ENCODE measurements around the gene GSTA3.
"Not testable (repeated sequence)": the region's sequence is repeated elsewhere in the genome, so short reads cannot be mapped to it uniquely, and the experiment has no call there.

Gene GSTA3

DNA sequence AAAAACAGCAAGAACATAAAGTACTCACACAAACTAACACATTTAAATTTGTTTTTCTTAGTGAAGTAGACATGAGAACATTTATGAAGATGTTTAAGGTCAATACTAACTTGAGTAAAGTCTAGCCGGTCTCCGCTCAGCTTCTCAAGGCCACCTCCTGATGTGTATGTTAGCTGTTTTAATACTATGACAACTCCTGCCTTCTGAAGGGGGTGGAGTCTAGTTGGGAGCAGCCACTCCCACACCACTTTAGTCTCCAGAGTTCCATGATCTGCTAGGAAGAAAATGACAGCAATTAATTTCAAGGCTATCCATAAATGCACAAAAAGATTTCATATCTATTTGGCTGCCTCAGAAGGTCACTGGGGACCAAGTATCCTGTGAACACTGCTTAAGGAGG, at the start of gene GSTA3:
GSTA3 (minus strand) TSS at position 168 of the 400 bp plus-strand sequence. CDS start 3,864 bp downstream, outside the sequence.
- no peak for DNase-seq

DNA sequence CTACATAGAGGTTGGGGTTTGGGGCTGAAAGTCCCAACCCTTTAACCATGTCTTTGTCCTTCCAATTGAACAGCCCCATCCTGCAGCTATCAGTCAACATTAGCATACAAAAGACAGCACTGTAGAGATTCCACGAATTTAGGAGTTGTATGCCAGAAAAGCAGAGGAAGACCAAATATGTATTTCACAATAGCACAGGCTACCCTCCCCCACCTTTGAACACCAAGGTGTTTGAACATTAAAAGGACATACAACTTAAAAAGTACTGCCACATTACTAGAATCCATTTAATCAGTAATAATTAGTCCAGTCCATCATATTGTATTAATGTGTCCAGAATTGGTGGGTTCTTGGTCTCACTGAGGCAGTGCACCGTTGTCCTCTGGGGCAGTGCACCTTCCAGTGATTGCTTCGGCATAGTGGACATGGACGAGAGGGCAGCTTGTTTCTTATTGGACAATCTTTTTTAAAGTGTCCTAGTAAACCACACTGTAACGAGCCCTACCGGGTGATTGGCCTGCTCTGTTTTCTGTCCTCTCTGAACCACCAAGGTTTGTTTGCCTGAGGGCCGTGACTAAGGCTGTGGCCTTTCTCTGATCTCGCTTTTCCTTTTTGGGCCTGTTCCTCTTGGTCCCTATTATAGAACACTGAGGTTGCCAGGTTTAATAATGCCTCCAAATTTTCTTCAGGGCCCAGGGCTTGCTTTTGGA, 49.2 kb upstream of the GSTA3 start:
- no peak for DNase-seq

DNA sequence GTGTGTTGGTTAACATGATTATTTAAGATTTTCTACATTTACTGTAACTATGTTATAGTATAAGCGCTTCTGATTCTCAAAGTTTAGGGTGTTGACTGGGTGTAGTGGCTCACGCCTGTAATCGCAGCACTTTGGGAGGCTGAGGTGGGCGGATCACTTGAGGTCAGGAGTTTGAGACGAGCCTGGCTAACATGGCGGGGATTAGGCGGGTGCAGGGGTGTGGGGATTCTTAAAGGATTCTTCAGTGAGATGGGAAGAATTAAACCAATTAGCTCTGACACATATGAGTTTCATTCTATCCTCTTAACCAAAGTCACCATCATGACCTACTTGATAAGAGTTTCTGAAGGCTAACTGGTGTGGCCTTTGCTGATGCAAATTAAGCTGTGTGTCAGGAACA, 46.4 kb upstream of the GSTA3 start:
- no peak for DNase-seq

DNA sequence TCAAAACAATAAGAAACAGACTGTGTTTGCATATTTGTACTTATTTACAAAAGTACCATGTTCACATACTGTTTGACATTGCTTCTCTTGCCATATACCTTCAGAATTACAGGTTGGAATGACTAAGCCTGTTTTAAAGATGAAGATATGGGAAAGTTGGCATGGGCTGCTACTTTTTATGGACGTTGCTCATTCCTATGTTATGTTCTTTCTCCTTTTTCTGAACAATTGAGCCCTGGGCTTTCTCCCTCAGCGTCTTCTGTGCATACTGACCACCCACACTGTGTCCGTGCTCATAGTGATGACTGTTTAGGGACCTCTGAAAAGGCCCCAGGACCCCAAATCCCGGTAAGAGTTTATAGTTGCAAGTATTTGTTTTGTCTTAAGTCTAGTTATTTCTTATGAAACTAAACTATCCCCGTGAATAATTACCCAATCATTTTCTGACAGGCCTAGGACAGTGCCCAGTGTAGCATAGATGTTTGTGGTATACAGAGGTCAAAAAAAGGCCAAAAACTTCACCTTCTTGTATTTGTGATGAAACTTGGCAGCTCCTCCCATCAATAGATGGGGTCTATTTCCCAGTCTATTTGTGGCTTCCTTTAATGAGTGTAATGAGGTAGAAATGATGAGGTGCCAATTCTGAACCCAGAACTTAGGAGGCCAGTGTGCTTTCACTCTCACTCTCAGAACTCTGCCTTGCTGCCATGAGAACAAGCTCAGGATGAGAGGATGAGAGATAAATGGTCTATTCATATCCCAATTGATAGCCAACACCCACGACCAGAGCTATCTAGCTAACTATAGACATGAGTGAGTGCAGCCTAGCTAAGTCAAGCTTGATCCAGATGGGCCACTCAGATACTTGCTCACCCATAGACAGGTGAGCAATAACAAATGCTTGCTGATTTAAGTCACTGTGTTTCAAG, 44.7 kb upstream of the GSTA3 start:
- DNase-seq = no peak

DNA sequence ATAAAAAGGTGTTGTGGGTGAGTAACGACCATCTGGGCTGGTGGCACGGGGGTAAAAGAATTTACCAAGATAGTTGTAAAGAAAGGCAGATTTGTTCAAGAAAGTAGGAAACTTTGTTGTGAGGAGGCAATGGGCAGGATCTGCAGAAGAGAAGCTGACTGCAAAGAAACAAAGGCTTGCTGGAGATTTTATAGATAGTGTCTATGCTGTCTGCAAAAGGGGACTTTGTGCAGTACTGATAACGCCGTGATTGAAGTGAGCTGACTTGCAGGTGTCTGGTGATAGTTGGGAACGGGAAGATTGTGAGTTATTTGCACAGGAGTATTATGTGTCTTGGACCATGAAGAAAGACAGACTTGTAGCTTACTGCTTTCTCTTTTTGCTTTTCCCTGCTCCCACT, 36.8 kb upstream of the GSTA3 start:
- DNase-seq = no peak

DNA sequence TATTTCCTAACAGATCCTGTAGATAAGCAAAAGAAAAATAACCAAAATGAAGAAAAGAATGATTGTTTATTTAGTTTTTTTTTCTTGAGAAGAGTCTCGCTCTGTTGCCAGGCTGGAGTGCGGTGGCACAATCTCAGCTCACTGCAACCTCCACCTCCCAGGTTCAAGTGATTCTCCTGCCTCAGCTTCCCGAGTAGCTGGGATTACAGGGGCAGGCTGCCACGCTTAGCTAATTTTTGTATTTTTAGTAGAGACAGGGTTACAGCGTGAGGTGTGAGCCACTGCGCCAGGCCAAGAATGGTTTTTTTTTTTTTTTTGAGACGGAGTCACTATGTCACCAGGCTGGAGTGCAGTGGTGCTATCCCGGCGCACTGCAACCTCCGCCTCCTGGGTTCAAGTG, 33.3 kb upstream of the GSTA3 start:
- not testable (repeated sequence) for DNase-seq

DNA sequence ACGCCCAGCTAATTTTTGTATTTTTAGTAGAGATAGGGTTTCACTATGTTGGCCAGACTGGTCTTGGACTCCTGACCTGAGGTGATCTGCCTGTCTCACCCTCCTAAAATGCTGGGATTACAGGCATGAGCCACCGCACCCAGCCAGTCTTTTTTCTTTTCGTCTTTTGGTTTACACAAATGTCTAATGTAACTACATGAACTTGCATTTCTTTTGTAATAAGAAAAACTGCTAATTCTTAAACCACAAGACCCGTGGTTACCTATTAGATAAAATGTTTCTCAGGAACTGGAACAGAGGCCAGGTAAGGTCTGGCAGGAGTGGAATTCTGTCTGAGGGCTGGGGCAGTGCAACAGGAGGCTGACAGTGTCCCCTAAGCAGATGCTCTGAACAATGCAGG, 32.7 kb upstream of the GSTA3 start:
- no peak for DNase-seq

DNA sequence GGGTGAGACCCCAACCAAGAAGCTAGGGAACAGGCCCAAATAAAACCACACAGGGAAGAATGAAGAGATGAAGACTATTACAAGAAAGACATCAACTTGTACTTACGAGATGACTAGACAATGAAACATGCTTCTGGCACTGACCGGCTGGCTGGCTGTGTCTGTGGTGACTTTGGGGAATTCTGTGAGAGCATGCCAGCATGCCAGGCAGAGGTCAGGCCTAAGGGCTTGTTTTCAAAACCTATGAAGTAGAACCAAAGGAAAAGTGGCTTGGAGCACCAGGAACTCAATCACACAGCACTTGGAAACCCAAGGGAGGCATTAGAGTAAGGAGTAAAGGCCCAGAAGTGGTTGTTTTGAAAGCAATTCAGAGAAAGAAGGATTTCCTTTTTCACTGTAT, 28.4 kb upstream of the GSTA3 start:
- no peak for DNase-seq

DNA sequence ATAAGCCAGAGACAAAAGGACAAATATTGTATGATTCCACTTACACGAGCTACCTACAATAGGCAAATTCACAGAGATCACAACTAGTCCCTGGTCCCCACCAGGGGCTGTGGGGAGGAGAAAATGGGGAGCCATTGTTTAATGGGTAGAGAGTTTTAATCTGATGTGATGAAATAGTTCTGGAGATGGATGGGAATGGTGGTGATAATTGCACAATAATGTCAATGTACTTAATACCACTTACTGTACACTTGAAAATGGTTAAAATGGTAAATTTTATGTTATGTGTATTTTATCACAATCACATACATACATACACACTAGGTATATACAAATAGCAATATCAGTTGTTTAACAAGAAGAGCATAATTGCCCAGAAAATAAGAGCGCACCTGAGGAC, 24.3 kb upstream of the GSTA3 start:
- no peak for DNase-seq

DNA sequence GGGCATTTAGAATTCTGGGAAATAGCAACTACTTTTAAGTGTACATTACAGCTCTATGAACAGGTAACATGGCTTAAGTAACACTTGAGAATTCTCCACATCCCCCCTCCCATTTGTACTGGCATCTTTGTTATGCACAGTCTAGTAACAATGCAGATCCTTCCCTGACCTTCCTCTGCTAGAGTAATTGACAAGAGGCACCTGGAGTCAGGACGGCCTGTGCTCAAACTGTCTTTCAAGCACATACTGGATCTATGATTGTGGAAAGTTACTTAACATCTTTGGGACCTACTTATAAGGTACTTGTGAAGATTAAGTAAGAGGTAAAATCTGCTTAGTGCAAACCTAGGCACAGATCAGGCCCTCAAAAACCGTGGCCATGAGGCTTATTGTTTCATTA, 21.9 kb upstream of the GSTA3 start:
- no peak for DNase-seq

DNA sequence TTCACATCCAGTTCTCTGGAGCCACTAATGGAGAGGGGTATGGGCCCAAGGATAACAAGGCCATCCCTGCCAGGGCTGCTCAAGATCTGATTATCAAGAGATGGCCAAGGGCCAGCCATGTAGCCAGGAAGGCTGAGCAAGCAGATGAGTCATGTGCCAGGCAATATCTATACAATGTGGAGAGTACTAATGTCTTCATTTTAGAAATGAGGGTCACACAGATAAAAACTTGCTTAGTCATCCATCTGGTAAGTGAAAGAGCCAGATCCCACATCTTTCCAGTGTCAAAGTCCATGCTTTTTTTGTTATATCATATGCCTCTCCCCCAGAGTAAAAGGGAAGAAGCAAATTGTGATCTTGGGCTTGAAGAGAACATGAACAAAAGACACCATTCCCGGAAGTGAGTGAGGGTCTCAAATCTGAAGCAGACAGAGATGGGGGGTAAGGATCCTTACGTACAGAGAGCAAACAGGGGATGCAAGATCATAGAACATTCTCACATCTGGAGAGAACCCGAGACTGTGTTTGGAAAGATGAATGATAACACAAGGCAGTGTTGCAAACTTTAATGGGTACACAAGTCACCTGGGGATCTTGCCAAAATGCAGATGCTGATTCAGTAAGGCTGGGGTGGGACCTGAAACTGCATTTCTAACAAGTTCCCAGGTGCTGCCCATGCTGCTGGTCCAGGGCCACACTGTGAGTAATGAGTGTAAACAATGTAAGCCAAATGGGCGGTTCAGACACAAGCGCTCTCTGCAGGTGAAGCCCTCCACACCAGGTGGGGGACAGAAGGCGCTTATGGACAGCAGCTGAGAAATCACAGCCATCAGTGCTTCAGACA, 20.0 kb upstream of the GSTA3 start:
- DNase-seq = peak; percentile 59

DNA sequence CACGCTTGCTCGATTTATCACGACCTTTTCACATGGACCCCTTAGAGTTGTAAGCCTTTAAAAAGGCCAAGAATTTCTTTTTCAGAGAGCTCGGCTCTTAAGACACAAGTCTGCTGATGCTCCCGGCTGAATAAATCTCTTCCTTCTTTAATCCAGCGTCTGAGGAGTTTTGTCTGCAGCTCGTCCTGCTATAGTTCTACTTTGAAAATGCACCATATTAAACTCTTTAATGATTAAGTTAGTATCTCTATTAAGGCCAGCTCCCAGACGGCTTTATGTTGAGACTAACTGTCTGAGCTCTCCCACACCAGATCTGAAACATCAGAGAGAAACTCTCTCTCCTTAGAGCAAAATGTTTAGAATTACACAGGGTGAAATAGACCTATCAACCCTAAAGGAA, 18.0 kb upstream of the GSTA3 start:
- no peak for DNase-seq

DNA sequence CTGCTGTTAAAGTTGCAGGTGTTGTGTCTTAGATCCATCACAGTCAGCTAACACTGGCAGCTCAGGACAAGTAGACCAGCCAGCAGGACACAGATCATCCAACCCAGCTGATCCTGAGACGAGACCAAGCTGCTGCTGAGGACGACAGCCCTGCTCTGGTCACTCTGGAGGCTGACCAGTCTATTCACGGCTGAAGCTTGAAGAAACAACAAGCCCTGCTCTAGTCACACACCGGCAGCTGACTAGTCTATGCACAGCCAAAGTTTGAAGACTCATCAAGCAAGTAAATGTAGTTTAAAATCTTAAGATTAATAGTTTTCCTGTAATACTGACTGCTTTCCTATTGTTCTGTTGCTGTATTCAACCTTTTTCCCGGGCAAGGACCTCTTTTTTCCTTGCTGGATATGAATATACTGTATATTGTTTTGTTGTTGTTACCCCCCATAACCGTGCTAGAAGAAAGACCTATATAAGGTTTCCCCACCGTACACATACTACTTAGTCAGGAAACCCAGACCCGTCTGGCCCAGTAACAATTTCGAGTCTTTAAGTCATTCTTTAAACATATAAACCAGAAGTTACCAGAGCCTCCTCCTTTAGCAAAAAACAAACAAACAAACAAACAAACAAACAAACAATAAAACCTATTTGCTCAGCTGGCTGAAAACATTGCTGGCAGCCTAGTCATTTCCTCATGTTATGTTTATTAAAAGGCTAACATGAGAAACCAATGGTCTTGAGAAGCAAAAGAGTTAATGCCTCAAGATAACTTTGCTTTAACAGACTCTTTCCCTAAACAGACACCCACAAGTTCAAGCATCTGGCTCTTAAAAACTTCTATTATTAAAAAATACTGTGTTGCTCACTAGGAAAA, 16.7 kb upstream of the GSTA3 start:
- no peak for DNase-seq

DNA sequence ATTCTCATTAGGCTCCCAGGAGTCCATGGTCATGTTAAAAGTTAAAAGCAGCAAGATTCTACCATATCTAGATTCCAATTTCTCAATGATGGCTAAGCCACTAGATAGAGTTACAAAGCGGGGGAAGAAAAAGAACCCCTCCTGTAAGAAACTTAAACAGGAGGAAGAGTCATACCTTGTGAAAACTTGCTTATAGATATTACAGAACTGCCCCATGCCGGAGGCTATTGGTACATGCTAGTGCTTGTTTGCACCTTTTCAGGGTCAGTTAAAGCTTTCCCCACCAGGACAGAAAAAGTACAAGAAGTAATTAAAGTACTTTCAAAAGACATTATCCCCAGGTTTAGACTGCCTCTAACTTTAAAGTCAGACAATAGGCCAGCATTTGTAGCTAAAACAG, 15.5 kb upstream of the GSTA3 start:
- DNase-seq = no peak

DNA sequence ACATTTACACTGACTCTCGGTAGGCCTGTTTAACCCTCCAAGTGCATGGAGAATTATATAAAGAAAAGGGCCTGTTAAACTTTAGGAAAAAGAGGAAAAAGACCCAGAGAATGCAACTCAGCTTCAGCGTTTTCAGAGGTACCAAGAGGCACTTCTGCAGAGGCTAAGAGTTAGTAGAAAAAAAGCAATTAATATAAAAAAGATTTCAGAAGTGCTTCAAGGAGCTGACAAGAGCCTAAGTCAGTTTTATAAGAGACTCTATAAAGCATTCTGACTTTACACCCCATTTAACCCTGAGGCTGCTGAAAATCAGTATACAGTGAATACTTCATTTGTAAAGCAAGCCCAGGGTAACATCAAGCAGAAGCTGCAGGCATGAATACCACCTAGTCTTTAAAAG, 14.2 kb upstream of the GSTA3 start:
- not testable (repeated sequence) for DNase-seq

DNA sequence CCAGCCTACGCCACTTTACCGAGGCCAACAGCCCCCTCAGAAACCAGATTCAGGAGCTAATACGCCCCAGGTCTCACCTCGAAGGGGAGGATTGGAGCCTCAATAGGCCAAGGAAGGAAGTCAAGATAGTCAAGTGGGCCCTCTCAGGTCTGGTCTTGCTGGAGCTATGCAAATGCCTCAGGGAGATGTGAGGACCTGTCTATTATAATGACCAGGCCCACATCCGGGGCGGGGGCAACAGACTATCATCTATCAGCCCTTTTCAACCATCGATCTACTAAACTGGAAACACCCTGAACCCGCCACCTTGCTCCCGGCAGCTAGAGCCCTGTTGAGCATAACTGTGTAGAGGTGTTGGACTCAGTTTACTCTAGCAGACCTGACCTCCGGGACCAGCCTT, 12.7 kb upstream of the GSTA3 start:
- DNase-seq = no peak

DNA sequence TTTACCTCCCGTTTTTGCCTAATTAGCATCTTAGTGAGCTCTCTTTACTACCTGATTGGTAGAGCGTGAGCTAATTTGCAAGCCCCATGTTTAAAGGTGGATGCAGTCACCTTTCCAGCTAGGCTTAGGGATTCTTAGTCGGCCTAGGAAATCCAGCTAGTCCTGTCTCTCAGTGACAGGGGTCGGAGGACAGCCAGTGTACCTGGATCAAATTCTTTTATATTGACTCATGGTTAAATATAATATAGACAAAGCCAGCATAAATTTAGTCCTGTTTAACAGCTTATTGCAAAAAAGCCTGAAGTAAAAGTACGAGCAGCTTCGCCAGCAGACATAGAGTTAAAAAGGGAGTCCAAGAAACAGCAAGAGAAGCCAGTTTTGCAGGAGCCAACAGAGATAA, 12.2 kb upstream of the GSTA3 start:
- no peak for DNase-seq

DNA sequence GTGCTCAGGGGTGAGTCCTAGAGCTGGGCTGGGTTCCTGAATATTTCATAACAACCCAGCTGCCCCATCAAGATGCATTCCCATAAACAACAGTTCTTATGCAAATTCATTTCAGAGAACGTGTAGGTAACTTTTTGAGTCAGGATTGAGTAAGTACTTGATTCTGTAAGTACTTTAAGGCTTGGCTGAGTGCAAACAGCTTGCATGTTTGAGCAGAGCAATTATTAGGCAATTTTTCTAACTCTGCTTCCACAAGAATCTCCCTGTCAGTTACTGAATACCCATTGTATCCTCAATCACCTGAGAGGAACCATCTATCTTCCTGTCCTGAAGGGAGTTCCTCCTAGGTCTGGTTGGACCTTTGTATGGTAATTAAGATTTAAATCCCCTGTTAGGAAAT, 10.0 kb upstream of the GSTA3 start:
- not testable (repeated sequence) for DNase-seq

DNA sequence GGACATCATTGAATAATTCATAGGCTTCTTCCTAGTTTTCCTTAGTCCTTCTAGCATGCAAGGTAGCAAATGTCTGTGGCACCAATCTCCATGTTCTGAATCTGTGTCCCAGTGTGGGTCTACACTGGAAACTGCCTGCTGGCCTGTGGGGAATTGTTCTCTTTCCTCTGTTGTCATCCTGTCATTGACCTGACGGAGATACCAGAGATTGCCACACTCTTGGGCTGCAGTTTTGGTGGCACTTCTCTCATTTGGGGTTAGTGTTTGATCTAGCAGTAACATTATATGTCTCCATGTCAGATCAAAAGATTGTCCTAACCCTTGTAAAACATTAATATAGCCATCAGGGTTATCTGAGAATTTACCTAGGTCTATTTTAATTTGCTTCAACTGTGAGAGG, 9.3 kb upstream of the GSTA3 start:
- DNase-seq = not testable (repeated sequence)

DNA sequence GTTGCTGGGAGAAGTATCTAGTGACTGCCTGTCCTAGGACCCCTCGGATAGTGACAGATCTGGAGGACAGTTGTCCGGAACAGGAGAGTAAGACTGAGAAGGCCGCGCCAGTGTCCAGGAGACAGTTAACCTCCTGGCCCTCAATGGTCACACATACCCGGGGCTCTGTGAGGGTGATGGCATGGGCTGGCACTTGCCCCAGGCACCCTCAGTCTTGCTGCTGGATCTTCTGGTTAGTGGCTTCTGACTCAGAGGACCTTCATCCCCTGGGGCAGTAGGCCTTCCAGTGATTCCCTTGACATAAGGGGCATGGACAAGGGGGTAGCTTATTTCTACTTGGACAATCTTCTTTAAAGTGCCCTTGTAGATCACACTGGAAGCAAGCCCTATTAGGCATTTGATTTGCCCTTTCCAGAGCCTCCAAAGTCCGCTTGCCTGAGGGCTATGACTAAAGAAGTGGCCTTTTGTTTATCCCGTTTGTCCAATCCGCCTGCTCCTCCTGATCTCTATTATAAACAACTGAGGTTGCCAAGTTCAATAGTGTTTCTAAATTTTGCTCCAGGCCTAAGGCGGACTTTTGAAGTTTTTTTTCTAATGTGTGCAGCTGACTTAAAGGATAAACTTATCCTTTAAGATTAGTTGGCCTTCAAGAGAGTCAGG, 8.7 kb upstream of the GSTA3 start:
- DNase-seq = peak; percentile 2

DNA sequence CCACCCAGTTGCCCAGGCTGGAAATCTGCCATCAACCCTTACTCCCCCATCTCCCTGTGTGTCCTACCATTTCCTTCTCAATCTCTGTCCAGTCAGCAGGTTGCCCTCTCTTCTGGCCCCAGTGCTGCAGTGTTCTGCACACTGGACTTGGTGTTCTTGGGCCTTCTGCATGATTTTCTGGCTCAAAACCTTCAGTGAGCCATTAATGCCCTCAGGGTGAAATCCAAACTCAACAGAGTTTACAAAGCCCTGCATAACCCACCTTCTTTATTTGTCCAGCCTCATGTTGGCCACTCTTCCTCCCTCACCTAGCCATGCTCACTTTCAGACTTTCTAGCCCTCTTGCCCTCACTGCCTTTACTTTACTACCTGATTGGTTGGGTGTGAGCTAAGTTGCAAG, 5.0 kb upstream of the GSTA3 start:
- DNase-seq = no peak

DNA sequence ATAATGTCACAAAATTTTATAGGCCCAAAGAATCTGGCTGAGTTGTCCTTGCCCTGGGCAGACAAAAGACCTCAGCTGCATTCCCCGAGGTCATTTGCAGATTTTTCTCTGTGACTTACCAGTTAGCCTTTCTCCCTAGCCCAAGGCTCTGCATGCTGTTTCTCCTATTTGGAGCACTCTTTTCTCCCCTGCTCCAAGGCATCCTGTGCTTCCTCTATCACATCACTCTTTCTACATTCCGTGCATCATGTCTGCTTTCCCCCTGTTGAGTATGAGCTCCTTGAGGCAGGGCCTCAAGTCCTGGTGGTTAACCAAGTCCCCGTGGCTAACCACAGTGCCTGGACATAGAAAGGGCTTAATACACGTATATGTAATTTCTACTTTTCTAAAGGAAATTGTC, 593 bp upstream of the GSTA3 start:
- no peak for DNase-seq
